SU-DHL-6 (cell line): ENCODE data around the gene PDCD5.

ENCODE experiments used
- H2AFZ ChIP-seq: fragments of 200-600 bp; sonication (generic); 2 replicates; pipeline ENCODE4 v1.6.1; 2014; ENCODE audit warnings: low read depth, mild to moderate bottlenecking, moderate library complexity, mixed read lengths, antibody characterized with exemption, low read length; ENCODE audit not compliant: severe bottlenecking
- H3F3A ChIP-seq: fragments of 200-600 bp; shearing (Covaris generic); 2 replicates; pipeline ENCODE4 v1.6.0; 2016; ENCODE audit warnings: antibody characterized with exemption, mild to moderate bottlenecking; ENCODE audit not compliant: insufficient read depth
- H3K27ac ChIP-seq: fragments of 200-600 bp; sonication (generic); 2 replicates; pipeline ENCODE4 v1.5.1; 2016; ENCODE audit warnings: low read depth, mild to moderate bottlenecking, low read length, moderate library complexity, mixed read lengths
- H3K27me3 ChIP-seq: fragments of 200-600 bp; sonication (generic), shearing (Covaris generic); 2 replicates; pipeline ENCODE4 v1.6.0; 2014; ENCODE audit warnings: mild to moderate bottlenecking, low read length
- H3K36me3 ChIP-seq: fragments of 200-600 bp; sonication (generic); 2 replicates; pipeline ENCODE4 v1.6.1; 2014; ENCODE audit warnings: mild to moderate bottlenecking, low read length, mixed read lengths
- H3K4me2 ChIP-seq: fragments of 300-600, 200-600 bp; shearing (Covaris generic), sonication (generic); 2 replicates; pipeline ENCODE4 v1.6.0; 2014; ENCODE audit warnings: low read length, low read depth, mild to moderate bottlenecking; ENCODE audit not compliant: poor library complexity, severe bottlenecking
- H3K4me3 ChIP-seq: fragments of 200-600 bp; sonication (generic); 2 replicates; pipeline ENCODE4 v1.5.1; 2014; ENCODE audit warnings: antibody characterized with exemption, low read length, mild to moderate bottlenecking, mixed read lengths; ENCODE audit not compliant: insufficient read depth, poor library complexity, severe bottlenecking
- H3K79me2 ChIP-seq: fragments of 200-600 bp; sonication (generic); 2 replicates; pipeline ENCODE4 v1.6.1; 2014; ENCODE audit warnings: mild to moderate bottlenecking, low read length, moderate library complexity; ENCODE audit not compliant: insufficient read depth
- H3K9ac ChIP-seq: fragments of 200-600 bp; sonication (generic); 2 replicates; pipeline ENCODE4 v1.7.0; 2014; ENCODE audit warnings: mild to moderate bottlenecking, low read length
- H3K9me2 ChIP-seq: fragments of 200-600 bp; sonication (generic); replicated peaks from 2 replicates; pipeline ENCODE4 v1.6.1; 2014; ENCODE audit warnings: low read length; ENCODE audit not compliant: insufficient read depth
- H3K9me3 ChIP-seq: fragments of 200-600 bp; sonication (generic); 2 replicates; pipeline ENCODE4 v1.6.1; 2014; ENCODE audit warnings: low read length, mixed read lengths; ENCODE audit not compliant: insufficient read depth
- H4K20me1 ChIP-seq: fragments of 200-600 bp; sonication (generic); 2 replicates; pipeline ENCODE4 v1.6.1; 2014; ENCODE audit warnings: low read depth, mild to moderate bottlenecking, antibody characterized with exemption, low read length, moderate library complexity, mixed read lengths
- CTCF ChIP-seq: fragments of 200-600 bp; sonication (generic); IDR thresholded peaks from one replicate; pipeline ENCODE4 v1.5.1; 2017; ENCODE audit warnings: antibody characterized with exemption, mild to moderate bottlenecking, low read length, moderate library complexity; ENCODE audit not compliant: insufficient read depth, poor library complexity, severe bottlenecking
- EZH2phosphoT487 ChIP-seq: fragments of 200-600 bp; sonication (generic), shearing (Covaris generic); conservative IDR thresholded peaks from 2 replicates; pipeline ENCODE4 v1.6.1; 2018; ENCODE audit warnings: mild to moderate bottlenecking, antibody characterized with exemption, low read length, moderate library complexity, mixed read lengths

The PDCD5 gene

GRCh38 chr19:32598022-32598421, 17.0 kb downstream of the PDCD5 start:
- Histone ChIP-seq H3K36me3 (peaks cover 32% of the 10 kb centered on the region), H3K27ac (no peak overlapping the region)

GRCh38 chr19:32599258-32599657, 18.3 kb downstream of the PDCD5 start:
- Histone ChIP-seq H3K4me2 (no peak overlapping the region), H3K79me2 (no peaks in the 10 kb centered on the region), H3K27ac (no peak overlapping the region), H3K36me3 (peaks cover 30% of the 10 kb centered on the region), H2AFZ (no peak overlapping the region), H3K27me3 (no peaks in the 10 kb centered on the region), H3K9me3 (no peaks in the 10 kb centered on the region), H3F3A (peaks cover 4% of the 10 kb centered on the region; the same call in 1 of the 2 replicates), H3K9me2 (no peaks in the 10 kb centered on the region), H4K20me1 (no peaks in the 10 kb centered on the region), H3K4me3 (no peak overlapping the region), H3K9ac (no peak overlapping the region)
- no peak for TF ChIP-seq CTCF
- TF ChIP-seq EZH2phosphoT487 = no peak

More at GRCh38 chr19:32598022-32598421, 17.0 kb downstream of the PDCD5 start:
- Histone ChIP-seq H3K4me3 (no peak overlapping the region), H2AFZ (no peak overlapping the region), H3K9ac (no peak overlapping the region), H3F3A (peaks cover 4% of the 10 kb centered on the region; the same call in 1 of the 2 replicates), H4K20me1 (no peaks in the 10 kb centered on the region), H3K27me3 (no peaks in the 10 kb centered on the region), H3K4me2 (no peak overlapping the region), H3K9me2 (no peaks in the 10 kb centered on the region), H3K9me3 (no peaks in the 10 kb centered on the region), H3K79me2 (no peaks in the 10 kb centered on the region)
- TF ChIP-seq CTCF = no peak

- Histone ChIP-seq H3F3A (peaks cover 4% of the 10 kb centered on the region; the same call in 1 of the 2 replicates), H3K36me3 (peaks cover 27% of the 10 kb centered on the region), H3K27me3 (no peaks in the 10 kb centered on the region), H3K4me2 (no peak overlapping the region), H3K79me2 (no peaks in the 10 kb centered on the region), H2AFZ (no peak overlapping the region), H3K9ac (no peak overlapping the region), H3K9me3 (no peaks in the 10 kb centered on the region), H3K27ac (no peak overlapping the region), H3K9me2 (no peaks in the 10 kb centered on the region), H3K4me3 (no peak overlapping the region), H4K20me1 (no peaks in the 10 kb centered on the region)
- TF ChIP-seq EZH2phosphoT487 (no peak), CTCF (peak; percentile 85)
Observed at GRCh38 chr19:32599736-32600157, 18.8 kb downstream of the PDCD5 start.

- Histone ChIP-seq H3K27me3 (no peaks in the 10 kb centered on the region), H3K79me2 (no peaks in the 10 kb centered on the region), H3F3A (peaks cover 4% of the 10 kb centered on the region; the same call in 1 of the 2 replicates), H2AFZ (no peak overlapping the region), H3K9ac (no peak overlapping the region), H4K20me1 (no peaks in the 10 kb centered on the region), H3K9me2 (no peaks in the 10 kb centered on the region), H3K9me3 (no peaks in the 10 kb centered on the region), H3K4me3 (no peak overlapping the region), H3K36me3 (peaks cover 4% of the 10 kb centered on the region; the same call in 1 of the 2 replicates), H3K27ac (no peak overlapping the region), H3K4me2 (no peak overlapping the region)
- TF ChIP-seq CTCF (no peak), EZH2phosphoT487 (no peak)
Observed at GRCh38 chr19:32603961-32604360, 23.0 kb downstream of the PDCD5 start.
